ENCODE data around the gene EGLN3. TPM values are rescaled to one million over a fixed set of nuclear protein-coding genes. Genes with fewer than 3 reads are reported as not detected.

EGLN3 gene
- total RNA-seq, 1 experiment from 2014 or later, result 3.1 TPM

GRCh38 chr14:33945210-33946088, 5.4 kb downstream of the EGLN3 start:
- Mint-ChIP-seq H3K4me1 (ENCODE audit: low read depth, unreplicated experiment) (peaks cover 21% of the 10 kb centered on the region), H3K36me3 (ENCODE audit: insufficient read depth, unreplicated experiment) (peaks cover 2% of the 10 kb centered on the region), H3K4me3 (ENCODE audit: low read depth, unreplicated experiment) (no peak overlapping the region), H3K9me3 (ENCODE audit: low read depth, unreplicated experiment) (no peaks in the 10 kb centered on the region), H3K27me3 (ENCODE audit: unreplicated experiment) (peaks cover 21% of the 10 kb centered on the region), H3K27ac (ENCODE audit: unreplicated experiment) (no peak overlapping the region)
- CTCF ChIA-PET, result no interaction called here
- no TSS peak for BruUV-seq (replicated peaks)
- no peak for DNase-seq
- TF ChIP-seq, protein P1, sequence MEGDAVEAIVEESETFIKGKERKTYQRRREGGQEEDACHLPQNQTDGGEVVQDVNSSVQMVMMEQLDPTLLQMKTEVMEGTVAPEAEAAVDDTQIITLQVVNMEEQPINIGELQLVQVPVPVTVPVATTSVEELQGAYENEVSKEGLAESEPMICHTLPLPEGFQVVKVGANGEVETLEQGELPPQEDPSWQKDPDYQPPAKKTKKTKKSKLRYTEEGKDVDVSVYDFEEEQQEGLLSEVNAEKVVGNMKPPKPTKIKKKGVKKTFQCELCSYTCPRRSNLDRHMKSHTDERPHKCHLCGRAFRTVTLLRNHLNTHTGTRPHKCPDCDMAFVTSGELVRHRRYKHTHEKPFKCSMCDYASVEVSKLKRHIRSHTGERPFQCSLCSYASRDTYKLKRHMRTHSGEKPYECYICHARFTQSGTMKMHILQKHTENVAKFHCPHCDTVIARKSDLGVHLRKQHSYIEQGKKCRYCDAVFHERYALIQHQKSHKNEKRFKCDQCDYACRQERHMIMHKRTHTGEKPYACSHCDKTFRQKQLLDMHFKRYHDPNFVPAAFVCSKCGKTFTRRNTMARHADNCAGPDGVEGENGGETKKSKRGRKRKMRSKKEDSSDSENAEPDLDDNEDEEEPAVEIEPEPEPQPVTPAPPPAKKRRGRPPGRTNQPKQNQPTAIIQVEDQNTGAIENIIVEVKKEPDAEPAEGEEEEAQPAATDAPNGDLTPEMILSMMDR (IDR thresholded peaks at IDR 0.05; ENCODE audit: unreplicated experiment), result no peak
- intact Hi-C loops (cut with micrococcal nuclease; ENCODE audit: unreplicated experiment), result loop anchor here (10.0 kb wide), 1 partner anchor 101 kb away; no protein-coding TSS in a partner anchor

- CTCF ChIA-PET, result interaction anchor here (1.0 to 1.1 kb wide), 2 partner anchors 44 to 155 kb away, joined by 3 to 4 read pairs; no protein-coding TSS in a partner anchor
- DNase-seq, result peak; percentile 43
Observed at GRCh38 chr14:33943096-33943883, 7.6 kb downstream of the EGLN3 start.

DNA sequence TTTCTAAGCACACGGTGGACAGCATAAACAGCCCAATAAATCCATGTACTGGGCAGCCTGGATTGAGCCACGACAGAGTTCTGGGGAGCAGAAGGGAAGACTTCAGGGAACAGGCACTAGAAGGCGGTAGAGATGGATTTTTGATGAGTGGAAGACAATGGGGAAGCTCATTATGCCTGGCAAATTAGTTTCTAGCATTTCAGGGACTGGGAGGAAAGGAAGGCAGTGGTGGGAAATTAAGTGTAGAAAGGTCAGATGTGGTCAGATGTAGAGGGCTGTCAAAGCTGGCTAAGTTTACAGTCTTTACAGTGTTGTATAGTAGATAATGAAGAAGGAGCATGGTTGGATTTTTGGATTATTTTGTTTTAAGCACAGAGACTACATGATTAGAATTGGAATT, 9.2 kb downstream of the EGLN3 start:
- TF ChIP-seq, protein P1 (IDR thresholded peaks at IDR 0.05; ENCODE audit: unreplicated experiment), result no peak
- Mint-ChIP-seq H3K27ac (ENCODE audit: unreplicated experiment) (no peak overlapping the region), H3K4me3 (ENCODE audit: low read depth, unreplicated experiment) (no peak overlapping the region), H3K27me3 (ENCODE audit: unreplicated experiment) (no peaks in the 10 kb centered on the region), H3K9me3 (ENCODE audit: low read depth, unreplicated experiment) (no peaks in the 10 kb centered on the region), H3K36me3 (ENCODE audit: insufficient read depth, unreplicated experiment) (no peaks in the 10 kb centered on the region), H3K4me1 (ENCODE audit: low read depth, unreplicated experiment) (peaks cover 13% of the 10 kb centered on the region)
- CTCF ChIA-PET, result no interaction called here
- BruUV-seq (replicated peaks), result no TSS peak
- no peak for DNase-seq
- intact Hi-C loops (cut with micrococcal nuclease; ENCODE audit: unreplicated experiment), result loop anchor here (10.0 kb wide), 1 partner anchor 97 kb away; no protein-coding TSS in a partner anchor

More at GRCh38 chr14:33943096-33943883, 7.6 kb downstream of the EGLN3 start:
- Mint-ChIP-seq H3K27me3 (ENCODE audit: unreplicated experiment) (peaks cover 4% of the 10 kb centered on the region), H3K9me3 (ENCODE audit: low read depth, unreplicated experiment) (no peaks in the 10 kb centered on the region), H3K4me3 (ENCODE audit: low read depth, unreplicated experiment) (peak overlapping the region; percentile 14), H3K4me1 (ENCODE audit: low read depth, unreplicated experiment) (peaks cover 13% of the 10 kb centered on the region), H3K27ac (ENCODE audit: unreplicated experiment) (no peak overlapping the region), H3K36me3 (ENCODE audit: insufficient read depth, unreplicated experiment) (no peaks in the 10 kb centered on the region)
- intact Hi-C loops (cut with micrococcal nuclease; ENCODE audit: unreplicated experiment), result loop anchor here (10.0 kb wide), 1 partner anchor 98 kb away; no protein-coding TSS in a partner anchor
- TF ChIP-seq, protein P1 (IDR thresholded peaks at IDR 0.05; ENCODE audit: unreplicated experiment), result no peak
- no TSS peak for BruUV-seq (replicated peaks)

- CTCF ChIA-PET, result no interaction called here
- no peak for DNase-seq
Observed at GRCh38 chr14:33940561-33941011, 10.3 kb downstream of the EGLN3 start.

More at GRCh38 chr14:33940561-33941011, 10.3 kb downstream of the EGLN3 start:
- Mint-ChIP-seq H3K36me3 (ENCODE audit: insufficient read depth, unreplicated experiment) (no peaks in the 10 kb centered on the region), H3K27ac (ENCODE audit: unreplicated experiment) (no peak overlapping the region), H3K4me1 (ENCODE audit: low read depth, unreplicated experiment) (peaks cover 13% of the 10 kb centered on the region), H3K9me3 (ENCODE audit: low read depth, unreplicated experiment) (no peaks in the 10 kb centered on the region), H3K27me3 (ENCODE audit: unreplicated experiment) (no peaks in the 10 kb centered on the region), H3K4me3 (ENCODE audit: low read depth, unreplicated experiment) (no peak overlapping the region)
- TF ChIP-seq, protein P1 (IDR thresholded peaks at IDR 0.05; ENCODE audit: unreplicated experiment), result no peak
- BruUV-seq (replicated peaks), result no TSS peak
- intact Hi-C loops (cut with micrococcal nuclease; ENCODE audit: unreplicated experiment), result loop anchor here (10.0 kb wide), 1 partner anchor 96 kb away; no protein-coding TSS in a partner anchor
